ENCODE measurements around the gene DCAF11.
A peak's percentile ranks its signal among the peaks of the same experiment; 100 is the strongest.

Gene DCAF11

DNA sequence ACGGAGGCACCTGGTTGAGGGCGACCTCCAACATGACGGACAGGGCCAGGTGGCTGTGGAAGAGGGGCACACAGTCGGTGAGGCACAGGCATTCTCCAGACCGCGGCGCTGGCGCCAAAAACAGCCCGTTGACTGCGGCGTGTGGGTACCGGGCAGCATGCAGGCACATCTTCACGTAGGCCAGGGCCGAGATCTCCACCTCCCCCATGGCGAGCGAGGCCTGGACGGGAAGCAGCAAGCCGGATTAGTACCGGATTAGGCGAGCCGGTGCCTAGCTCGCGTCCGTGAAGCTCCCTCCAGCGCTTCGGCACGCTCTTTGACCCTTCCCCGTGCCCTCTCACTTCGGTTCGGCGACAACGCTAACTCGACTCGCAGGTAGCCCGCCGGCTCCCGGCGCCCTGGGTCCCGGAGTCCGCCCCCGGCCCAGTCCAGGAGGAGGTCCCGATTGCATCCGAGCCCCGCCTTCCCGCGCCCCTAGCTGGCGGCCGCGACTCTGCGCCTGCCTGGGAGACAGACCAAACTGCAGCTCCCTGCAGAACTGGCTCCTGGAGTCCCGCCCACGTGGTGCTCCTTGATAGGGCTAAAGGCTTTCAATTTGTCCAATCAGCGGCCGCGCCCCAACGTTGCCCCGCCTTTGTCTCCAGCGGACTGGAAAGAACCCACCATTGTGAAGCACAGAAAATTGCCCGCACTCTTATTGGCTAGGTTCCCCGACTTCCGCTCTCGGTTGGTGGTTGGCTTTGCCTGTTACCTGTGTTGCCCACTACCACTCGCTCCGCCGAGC is 26.7 kb downstream of the DCAF11 start, which contains the start of gene EMC9:
EMC9 (minus strand) TSS at position 495 of the 784 bp plus-strand sequence; CDS start at position 208, 287 bp downstream.
- peak; percentile 100 for DNase-seq

DNA sequence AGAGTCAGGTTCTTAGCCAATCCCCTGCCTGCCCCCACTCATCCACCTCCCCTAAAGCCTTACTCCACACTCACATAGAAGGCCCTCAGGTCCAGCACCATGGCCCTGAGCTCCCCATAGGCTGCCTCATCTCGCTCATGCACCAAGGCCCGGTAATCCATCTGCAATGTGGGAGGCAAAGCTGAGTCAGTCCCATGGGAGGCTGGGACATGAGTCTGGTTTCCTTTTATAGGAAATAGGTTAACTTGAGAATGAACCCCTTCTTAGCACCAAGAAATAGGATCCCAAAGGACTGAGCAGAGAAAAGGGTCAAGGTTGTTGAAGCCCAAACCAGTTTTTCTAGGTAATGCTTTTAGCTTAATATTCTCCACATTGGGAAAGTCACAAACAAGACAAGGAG is 28.9 kb downstream of the DCAF11 start:
- no peak for DNase-seq

DNA sequence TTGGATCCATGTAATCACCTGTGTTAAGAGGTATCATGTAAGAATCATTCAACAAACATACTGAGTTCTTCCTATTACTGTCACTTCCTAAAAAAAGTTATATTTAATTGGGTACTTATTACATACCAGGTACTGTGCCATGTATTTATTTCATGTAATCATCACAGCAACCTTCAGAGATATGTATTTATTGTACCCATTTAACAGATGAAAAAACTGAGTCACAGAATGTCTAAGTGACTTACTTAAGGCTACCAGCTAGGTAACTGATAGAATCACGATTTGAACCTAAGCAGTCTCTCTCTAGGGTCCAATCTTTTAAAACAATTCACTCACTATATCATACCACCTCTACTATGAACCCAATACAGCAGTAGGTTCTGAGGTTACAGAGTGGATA is 29.9 kb downstream of the DCAF11 start:
- no peak for DNase-seq

DNA sequence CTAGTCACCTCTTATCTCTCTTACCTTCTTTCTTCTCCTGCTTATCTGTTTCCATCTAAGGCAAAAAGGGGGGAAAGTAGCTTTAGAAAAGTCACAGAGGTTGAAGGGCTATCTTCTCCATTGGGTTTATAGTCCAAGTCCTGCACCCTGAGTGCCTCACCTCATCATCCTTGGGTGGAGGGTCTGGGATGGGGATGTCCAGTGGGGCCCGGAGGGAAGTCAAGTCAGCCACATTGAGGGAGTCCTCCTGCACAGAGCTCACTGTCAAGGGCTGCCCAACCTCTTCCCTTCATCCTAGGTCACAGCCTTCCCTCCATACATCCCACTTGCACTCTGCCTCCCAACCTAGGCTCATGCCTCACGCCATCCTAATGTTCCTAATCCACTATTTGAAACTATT is 30.6 kb downstream of the DCAF11 start:
- no peak for DNase-seq

DNA sequence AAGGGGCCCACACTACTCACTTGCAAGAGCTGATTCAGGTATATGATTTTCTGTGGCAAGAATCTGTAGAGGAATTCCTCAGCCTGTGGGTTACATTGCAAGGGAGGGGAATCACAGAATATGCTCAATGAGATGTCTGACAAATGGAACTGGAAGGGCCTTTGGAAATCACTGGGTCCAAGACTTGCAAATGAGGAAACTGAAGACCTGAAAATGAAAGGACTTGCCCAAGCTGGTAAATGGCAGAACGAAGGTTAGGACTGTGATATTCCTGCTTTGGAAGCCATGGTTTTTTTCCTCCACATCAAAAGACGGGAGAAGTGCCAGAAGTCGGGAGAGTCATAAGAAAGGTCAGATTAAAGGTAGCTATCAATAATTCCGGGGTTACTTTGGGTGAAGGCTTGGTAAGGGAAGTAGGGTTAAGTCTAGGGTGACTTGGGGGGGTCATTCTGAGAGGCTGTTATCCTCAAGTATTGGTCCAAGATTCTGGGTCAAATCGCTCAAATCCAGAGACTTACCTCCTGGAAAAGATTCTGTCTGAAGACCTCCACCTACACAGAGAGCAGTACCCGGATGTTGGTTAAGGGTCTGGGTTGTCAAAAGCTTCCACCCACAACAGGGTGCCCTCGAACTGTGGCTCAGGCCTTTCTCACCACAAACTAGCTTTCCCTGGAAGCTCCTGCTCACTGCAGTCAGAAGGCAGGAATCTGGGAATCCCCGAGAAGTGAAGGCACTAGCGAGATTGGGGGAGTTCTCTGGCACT is 31.3 kb downstream of the DCAF11 start:
- peak; percentile 13 for DNase-seq

DNA sequence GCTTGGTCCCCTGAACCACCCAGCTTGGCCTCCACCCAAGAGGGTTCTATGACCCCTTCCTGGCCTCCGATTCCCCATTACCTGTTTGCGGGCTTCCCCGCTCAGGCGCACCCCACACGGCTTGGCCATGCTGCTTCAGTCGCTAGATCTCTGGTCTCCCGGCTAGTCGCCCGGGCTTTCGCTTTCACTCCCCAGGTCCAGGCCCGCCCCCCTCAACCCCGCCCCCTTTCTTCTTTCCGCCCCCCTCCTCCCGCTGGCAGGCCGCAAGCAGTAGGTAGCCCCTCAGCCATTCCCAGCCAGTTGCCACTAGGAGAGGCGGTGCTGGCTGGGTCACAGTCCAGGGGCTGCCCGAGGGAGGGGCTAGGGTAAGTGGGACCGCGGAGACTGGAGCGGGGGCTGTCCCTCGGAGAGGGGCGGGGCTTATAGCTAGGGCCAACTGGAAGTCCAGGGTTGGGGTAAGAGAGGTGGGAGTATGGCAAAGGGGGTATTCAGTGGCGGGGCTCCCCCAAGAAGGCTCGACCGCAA is 31.9 kb downstream of the DCAF11 start, which contains the start of gene PSME2:
PSME2 (minus strand) TSS at position 158 of the 525 bp plus-strand sequence; CDS start at position 129, 29 bp downstream.
- peak; percentile 99 for DNase-seq

DNA sequence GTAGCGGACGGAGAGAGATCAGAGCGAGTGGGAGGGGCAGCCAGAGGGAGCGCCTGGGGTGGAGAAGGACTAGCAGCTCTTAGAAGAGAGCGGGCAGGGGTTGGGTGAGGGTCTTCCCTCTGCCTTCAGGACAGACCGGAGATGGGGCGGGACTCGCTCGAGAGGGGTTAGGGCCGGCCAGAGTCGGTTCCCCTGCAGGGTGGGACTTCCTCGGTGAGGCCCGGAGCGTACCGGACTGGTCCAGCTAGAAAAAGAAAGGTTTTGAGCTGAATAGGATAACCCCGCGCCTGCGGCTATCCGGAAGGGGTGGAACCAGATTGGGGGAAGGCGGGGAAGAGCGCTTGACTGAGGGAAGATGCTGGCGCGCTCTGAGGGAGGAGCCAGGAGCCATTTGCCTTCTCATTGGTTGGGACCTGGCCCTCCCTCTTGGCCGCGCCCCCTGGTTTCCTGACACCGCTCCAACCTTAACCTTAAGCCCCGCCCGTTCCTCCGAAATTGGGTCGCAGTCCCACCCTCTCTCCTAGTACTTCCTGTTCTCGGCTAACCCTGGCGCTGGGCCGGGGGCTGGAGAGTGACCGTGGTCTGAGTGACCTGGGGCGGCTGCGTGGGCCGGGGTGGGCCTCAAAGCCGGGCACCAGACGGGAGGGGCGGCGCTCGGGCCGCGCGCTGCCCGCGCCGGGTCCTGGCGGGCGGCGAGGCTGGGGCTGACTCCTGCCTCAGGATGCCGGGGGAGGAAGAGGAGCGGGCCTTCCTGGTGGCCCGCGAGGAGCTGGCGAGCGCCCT is 32.6 kb downstream of the DCAF11 start, which contains the start of gene RNF31:
RNF31 (plus strand) TSS at position 521 of the 783 bp plus-strand sequence; CDS start at position 722, 201 bp downstream.
- DNase-seq, result peak; percentile 100

DNA sequence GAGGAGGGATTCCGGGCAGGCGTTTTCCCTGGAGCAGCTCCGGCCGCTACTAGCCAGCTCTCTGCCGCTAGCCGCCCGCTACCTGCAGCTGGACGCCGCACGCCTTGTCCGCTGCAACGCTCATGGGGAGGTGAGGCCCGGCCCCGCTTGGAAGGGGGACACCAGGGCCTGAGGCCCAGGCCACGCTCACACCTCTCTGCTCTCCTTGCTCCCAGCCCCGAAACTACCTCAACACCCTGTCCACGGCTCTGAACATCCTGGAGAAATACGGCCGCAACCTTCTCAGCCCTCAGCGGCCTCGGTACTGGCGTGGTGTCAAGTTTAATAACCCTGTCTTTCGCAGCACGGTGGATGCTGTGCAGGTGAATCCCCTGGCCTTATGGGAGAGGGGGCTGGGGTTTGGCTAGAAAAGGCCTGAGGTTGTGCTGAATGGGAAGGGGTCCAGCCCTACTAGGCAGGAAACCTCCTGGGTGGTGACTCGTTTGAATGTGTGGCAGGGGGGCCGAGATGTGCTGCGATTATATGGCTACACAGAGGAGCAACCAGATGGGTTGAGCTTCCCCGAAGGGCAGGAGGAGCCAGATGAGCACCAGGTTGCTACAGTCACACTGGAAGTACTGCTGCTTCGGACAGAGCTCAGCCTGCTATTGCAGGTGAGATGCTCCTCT is 33.3 kb downstream of the DCAF11 start:
- peak; percentile 15 for DNase-seq

DNA sequence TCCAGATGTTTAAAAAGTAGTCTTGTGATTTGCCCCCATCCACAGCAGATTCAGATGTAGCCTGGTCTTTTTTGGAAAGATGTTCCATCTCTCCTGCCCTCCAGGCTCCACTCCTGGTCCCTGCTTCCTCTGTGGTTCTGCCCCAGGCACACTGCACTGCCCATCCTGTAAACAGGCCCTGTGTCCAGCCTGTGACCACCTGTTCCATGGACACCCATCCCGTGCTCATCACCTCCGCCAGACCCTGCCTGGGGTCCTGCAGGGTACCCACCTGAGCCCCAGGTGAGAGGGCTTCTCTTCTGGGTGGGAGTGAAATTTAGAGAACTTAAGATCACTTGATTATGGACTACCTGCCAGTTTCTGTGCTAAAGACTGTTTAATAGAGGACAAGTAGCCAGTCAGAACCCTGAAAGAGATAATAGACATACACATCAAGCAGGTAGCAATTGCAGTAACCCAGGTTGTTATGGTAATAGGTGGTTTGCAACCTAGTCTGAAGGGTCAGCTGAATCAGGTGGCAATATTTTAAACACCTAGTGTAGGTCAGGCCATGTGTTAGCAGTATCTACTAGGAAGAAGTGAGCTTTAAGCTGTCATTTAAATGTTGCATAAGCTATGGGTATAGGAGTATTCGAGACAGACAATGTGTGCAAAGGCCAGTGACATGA is 34.9 kb downstream of the DCAF11 start:
- no peak for DNase-seq

DNA sequence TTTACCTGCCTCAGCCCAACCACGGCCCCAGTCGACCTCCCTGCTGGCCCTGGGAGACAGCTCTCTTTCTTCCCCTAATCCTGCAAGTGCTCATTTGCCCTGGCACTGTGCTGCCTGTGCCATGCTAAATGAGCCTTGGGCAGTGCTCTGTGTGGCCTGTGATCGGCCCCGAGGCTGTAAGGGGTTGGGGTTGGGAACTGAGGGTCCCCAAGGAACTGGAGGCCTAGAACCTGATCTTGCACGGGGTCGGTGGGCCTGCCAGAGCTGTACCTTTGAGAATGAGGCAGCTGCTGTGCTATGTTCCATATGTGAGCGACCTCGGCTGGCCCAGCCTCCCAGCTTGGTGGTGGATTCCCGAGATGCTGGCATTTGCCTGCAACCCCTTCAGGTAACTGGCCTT is 35.5 kb downstream of the DCAF11 start:
- DNase-seq, result no peak

DNA sequence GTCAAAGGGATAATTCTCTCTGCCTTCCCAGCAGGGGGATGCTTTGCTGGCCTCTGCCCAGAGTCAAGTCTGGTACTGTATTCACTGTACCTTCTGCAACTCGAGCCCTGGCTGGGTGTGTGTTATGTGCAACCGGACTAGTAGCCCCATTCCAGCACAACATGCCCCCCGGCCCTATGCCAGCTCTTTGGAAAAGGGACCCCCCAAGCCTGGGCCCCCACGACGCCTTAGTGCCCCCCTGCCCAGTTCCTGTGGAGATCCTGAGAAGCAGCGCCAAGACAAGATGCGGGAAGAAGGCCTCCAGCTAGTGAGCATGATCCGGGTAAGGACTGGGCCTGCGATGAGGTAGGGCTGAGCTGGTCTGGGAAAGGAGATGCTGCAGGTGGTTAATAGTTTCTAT is 36.0 kb downstream of the DCAF11 start:
- DNase-seq, result no peak

DNA sequence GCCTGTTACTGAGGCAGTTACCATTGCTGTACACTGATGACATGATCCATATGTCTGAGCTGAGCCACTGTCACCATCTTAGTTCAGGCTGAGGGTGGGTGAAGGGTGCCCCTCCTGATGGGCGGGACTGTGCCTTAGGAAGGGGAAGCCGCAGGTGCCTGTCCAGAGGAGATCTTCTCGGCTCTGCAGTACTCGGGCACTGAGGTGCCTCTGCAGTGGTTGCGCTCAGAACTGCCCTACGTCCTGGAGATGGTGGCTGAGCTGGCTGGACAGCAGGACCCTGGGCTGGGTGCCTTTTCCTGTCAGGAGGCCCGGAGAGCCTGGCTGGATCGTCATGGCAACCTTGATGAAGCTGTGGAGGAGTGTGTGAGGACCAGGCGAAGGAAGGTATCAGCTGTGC is 36.4 kb downstream of the DCAF11 start:
- no peak for DNase-seq

DNA sequence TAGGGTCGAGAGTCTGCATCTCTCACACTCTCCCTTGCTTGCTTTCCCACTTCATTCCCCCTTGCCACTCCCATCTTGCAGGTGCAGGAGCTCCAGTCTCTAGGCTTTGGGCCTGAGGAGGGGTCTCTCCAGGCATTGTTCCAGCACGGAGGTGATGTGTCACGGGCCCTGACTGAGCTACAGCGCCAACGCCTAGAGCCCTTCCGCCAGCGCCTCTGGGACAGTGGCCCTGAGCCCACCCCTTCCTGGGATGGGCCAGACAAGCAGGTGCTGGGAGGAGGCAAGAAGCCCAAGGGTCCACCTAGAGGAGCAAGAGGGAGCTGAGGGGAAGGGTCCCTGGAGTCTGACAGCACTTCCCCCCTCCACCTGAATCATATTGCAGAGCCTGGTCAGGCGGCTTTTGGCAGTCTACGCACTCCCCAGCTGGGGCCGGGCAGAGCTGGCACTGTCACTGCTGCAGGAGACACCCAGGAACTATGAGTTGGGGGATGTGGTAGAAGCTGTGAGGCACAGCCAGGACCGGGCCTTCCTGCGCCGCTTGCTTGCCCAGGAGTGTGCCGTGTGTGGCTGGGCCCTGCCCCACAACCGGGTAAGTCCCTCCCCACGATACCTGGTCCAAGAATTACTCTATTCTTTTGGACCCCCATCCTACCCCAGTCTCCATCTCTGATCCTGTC is 37.0 kb downstream of the DCAF11 start:
- DNase-seq, result no peak

DNA sequence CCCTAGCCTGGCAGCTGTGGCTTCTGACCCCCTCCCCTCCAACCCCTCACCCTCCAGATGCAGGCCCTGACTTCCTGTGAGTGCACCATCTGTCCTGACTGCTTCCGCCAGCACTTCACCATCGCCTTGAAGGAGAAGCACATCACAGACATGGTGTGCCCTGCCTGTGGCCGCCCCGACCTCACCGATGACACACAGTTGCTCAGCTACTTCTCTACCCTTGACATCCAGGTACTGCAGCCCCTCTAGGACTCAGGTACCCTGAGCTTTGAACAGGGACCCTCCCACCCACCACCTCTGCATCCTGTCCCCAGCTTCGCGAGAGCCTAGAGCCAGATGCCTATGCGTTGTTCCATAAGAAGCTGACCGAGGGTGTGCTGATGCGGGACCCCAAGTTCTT is 40.5 kb downstream of the DCAF11 start:
- no peak for DNase-seq

DNA sequence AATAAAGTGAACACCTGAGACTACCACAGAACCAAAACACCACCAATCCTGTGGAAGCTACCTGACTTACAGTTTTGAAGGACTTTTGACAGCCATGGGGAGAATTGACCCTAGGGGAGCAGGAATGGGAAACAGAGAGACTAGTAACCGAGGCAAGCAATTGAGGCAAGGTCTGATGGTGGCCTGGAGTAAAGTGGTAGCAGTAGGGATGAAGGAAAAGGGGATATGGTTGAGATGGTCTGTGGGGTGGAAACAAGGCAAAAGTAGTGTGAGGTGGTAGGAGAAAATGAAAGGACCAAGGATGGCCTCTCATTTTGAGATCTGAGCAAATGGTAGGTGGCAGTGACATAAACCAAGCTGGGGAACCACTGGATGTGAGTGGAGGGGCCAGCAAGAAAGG is 42.3 kb downstream of the DCAF11 start:
- DNase-seq, result no peak

DNA sequence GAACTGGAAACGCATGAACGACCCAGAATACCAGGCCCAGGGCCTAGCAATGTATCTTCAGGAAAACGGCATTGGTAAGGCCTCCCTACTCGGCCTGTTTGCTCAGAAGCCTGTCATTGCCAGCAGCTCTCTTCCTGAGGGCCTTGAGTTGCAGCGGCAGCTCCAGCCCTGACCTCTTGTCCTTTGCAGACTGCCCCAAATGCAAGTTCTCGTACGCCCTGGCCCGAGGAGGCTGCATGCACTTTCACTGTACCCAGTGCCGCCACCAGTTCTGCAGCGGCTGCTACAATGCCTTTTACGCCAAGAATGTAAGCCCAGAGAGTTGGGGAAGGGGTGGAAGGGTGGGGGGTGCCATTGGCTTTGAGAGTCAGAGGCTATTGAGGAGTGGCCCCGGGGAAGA is 42.8 kb downstream of the DCAF11 start:
- DNase-seq, result no peak

DNA sequence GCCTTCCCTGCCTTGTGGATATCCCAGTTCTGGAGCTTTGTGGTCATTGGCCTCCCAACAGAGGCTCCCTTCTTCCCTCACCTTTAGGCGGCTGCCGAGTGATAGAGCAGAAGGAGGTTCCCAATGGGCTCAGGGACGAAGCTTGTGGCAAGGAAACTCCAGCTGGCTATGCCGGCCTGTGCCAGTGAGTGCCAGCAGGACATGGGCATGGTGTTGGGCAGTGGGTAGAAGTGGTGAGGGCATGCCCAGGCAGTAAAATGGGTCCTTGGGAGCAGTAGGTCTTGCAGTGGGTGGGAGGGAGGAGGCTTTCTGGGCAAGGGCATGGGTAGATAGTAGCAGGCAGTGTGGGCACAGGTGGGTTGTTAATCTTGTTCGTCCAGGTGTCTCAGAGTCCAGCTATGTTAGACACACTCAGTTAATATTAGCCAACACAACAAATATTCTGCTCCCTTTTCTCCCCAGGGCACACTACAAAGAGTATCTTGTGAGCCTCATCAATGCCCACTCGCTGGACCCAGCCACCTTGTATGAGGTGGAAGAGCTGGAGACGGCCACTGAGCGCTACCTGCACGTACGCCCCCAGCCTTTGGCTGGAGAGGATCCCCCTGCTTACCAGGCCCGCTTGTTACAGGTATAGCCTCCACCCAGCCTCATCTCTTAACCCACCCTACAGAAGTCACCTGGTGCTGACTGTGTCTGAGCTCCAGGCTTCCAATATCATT is 45.4 kb downstream of the DCAF11 start:
- DNase-seq, result no peak

DNA sequence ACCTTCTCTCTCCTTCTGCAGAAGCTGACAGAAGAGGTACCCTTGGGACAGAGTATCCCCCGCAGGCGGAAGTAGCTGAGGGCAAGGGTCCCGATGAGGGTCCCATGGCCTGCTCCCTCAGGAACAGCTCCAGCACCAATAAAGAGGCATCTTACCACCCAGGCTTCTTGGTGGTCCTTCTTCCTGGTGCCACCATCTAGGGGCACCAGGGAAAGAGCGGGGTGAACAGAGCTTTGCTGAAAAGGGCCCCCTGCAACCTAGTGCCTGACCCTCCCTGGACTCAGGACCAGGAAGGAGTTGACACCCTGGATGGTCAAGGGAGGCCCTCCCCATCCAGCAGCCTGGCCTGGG is 45.9 kb downstream of the DCAF11 start:
- no peak for DNase-seq

DNA sequence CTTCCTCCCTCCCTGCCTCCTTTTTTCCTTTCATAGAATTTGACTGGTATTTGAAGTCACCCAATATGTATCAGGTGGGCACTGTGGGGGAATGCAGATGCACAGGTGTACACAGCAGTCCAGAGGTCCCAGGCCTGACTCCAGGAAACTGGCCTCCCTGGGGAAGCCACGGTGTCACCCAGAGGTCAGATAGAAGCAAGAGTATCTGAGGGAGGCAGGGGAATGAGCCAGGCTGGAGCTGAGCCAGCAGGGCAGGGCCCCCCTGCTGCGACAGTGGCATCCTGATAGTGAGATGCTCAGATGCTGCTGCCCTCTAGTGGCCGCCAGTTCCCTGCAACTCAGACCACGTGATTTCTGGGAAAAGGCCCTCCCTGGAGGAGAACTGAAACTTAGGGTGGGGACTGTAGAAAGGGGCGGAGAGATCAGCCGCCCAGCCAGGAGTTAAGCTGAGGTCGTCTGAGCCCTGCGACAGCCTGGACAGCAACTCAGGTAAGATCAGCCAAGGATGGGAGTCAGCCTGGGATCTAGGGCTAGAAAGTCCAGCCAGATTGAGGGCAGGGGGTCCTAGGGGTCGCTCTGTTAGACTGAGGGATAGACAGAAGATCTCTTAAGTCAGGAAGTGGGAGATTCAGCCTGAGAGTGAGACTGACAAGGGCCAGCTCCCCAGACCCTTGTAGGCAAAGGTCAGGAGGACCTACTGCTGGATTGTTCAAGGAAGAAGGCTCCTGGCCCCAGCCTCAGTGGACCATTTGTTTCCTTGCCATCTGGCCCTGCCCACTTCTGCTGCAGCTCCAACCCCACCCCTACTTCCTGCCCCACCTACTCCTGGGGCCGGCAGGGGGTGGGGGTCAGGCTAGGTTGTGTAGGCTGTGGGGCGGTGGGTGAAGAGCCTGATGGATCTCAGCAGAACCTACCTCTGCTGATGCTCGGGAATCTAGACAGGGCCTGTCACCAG is 46.5 kb downstream of the DCAF11 start, which contains the start of gene IRF9:
IRF9 (plus strand) TSS at position 416 of the 955 bp plus-strand sequence. CDS start 880 bp downstream, outside the sequence.
- DNase-seq, result peak; percentile 98
